DOHH2 (cell line): ENCODE data around the gene AP5Z1.
"Not testable (repeated sequence)": the region's sequence is repeated elsewhere in the genome, so short reads cannot be mapped to it uniquely, and the experiment has no call there.

ENCODE experiments used
- H3F3A ChIP-seq: fragments of 200-600 bp; sonication (generic), shearing (Covaris generic); 2 replicates; pipeline ENCODE4 v1.6.0; 2016; ENCODE audit warnings: antibody characterized with exemption, mild to moderate bottlenecking; ENCODE audit not compliant: control insufficient read depth, insufficient read depth
- H3K27ac ChIP-seq: fragments of 200-600 bp; sonication (generic); 2 replicates; pipeline ENCODE4 v1.5.1; 2014; ENCODE audit warnings: low read depth, mild to moderate bottlenecking, low read length, moderate library complexity
- H3K27me3 ChIP-seq: fragments of 200-600 bp; sonication (generic); 2 replicates; pipeline ENCODE4 v1.6.1; 2014; ENCODE audit warnings: mild to moderate bottlenecking, low read length, mixed read lengths; ENCODE audit not compliant: control insufficient read depth
- H3K36me3 ChIP-seq: fragments of 200-600 bp; sonication (generic); 2 replicates; pipeline ENCODE4 v1.6.1; 2014; ENCODE audit warnings: mild to moderate bottlenecking, low read length, moderate library complexity, mixed read lengths; ENCODE audit not compliant: control insufficient read depth
- H3K4me1 ChIP-seq: fragments of 200-600 bp; sonication (generic); 2 replicates; pipeline ENCODE4 v1.6.1; 2014; ENCODE audit warnings: mild to moderate bottlenecking, low read length, mixed read lengths; ENCODE audit not compliant: control insufficient read depth
- H3K4me2 ChIP-seq: fragments of 200-600 bp; sonication (generic); 2 replicates; pipeline ENCODE4 v1.6.0; 2014; ENCODE audit warnings: mild to moderate bottlenecking, low read length, moderate library complexity
- H3K4me3 ChIP-seq: fragments of 200-600 bp; sonication (generic); 2 replicates; pipeline ENCODE4 v1.5.1; 2014; ENCODE audit warnings: mild to moderate bottlenecking, low read length, mixed read lengths
- H3K79me2 ChIP-seq: fragments of 200-600 bp; sonication (generic); 2 replicates; pipeline ENCODE4 v1.6.1; 2014; ENCODE audit warnings: mild to moderate bottlenecking, low read length, mixed read lengths; ENCODE audit not compliant: control insufficient read depth
- H3K9me2 ChIP-seq: fragments of 200-600 bp; sonication (generic); replicated peaks from 2 replicates; pipeline ENCODE4 v1.6.1; 2014; ENCODE audit warnings: mild to moderate bottlenecking, low read length, mixed read lengths; ENCODE audit not compliant: control insufficient read depth
- H3K9me3 ChIP-seq: fragments of 200-600 bp; sonication (generic); 2 replicates; pipeline ENCODE4 v1.6.1; 2014; ENCODE audit warnings: antibody characterized with exemption, low read length, mixed read lengths; ENCODE audit not compliant: control insufficient read depth, insufficient read depth
- H4K20me1 ChIP-seq: fragments of 200-600 bp; sonication (generic); 2 replicates; pipeline ENCODE4 v1.6.0; 2014; ENCODE audit warnings: low read depth, mild to moderate bottlenecking, antibody characterized with exemption, low read length, moderate library complexity; ENCODE audit not compliant: control insufficient read depth, insufficient read depth
- CTCF ChIP-seq: fragments of 200-600 bp; sonication (generic); IDR thresholded peaks from one replicate; pipeline ENCODE4 v1.5.1; 2014; ENCODE audit warnings: antibody characterized with exemption, mild to moderate bottlenecking, low read depth, low read length; ENCODE audit not compliant: poor library complexity, severe bottlenecking
- EZH2phosphoT487 ChIP-seq: fragments of 200-600 bp; sonication (generic); IDR thresholded peaks from 2 replicates; pipeline ENCODE4 v1.6.1; 2017; ENCODE audit warnings: borderline replicate concordance, mild to moderate bottlenecking, antibody characterized with exemption, low read length, moderate library complexity, mixed read lengths

Gene AP5Z1

DNA sequence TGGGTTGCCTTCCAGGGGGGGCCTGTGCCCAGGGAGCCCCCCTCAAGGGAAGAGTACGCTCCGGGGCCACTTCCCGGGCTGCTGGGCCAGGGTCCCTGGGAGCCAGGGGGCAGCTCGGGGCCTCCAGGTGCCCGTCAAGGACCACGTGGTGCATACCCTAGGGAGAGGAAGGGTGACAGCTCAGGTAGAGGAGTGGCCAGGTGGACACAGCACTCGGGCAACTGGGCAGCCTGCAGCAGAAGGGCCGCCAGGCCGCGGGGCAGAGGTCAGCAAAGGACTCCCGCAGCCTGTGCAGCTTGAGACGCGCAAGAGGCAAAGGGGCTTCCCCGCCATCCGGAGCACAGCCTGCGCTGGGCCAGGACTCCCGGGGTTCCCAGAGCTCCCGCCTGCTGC, 26.4 kb downstream of the AP5Z1 start:
- Histone ChIP-seq H4K20me1 (no peaks in the 10 kb centered on the region), H3K27ac (no peak overlapping the region), H3K9me2 (no peaks in the 10 kb centered on the region), H3K4me2 (no peak overlapping the region), H3K4me3 (no peak overlapping the region), H3K79me2 (no peaks in the 10 kb centered on the region), H3K4me1 (no peaks in the 10 kb centered on the region), H3F3A (no peaks in the 10 kb centered on the region), H3K36me3 (no peaks in the 10 kb centered on the region), H3K9me3 (no peaks in the 10 kb centered on the region), H3K27me3 (no peaks in the 10 kb centered on the region)
- TF ChIP-seq EZH2phosphoT487 (no peak), CTCF (no peak)

DNA sequence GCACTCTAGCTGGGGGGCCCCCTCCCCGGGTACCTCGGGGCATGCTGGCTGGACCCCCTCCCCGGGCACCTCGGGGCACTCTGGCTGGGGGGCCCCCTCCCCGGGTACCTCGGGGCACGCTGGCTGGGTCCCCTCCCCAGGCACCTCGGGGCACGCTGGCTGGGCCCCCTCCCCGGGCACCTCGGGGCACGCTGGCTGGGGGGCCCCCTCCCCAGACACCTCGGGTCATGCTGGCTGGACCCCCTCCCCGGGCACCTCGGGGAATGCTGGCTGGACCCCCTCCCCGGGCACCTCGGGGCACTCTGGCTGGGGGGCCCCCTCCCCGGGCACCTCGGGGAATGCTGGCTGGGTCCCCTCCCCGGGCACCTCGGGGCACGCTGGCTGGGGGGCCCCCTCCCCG, 27.2 kb downstream of the AP5Z1 start:
- not testable (repeated sequence) for H4K20me1 ChIP-seq, H3K4me2 ChIP-seq

GRCh38 chr7:4803397-4804241, 28.2 kb downstream of the AP5Z1 start:
- Histone ChIP-seq H3K36me3 (no peaks in the 10 kb centered on the region), H4K20me1 (no peaks in the 10 kb centered on the region), H3K79me2 (no peaks in the 10 kb centered on the region), H3K9me3 (no peaks in the 10 kb centered on the region), H3K4me1 (no peaks in the 10 kb centered on the region), H3K4me2 (no peak overlapping the region), H3K27me3 (no peaks in the 10 kb centered on the region), H3K4me3 (no peak overlapping the region), H3K9me2 (no peaks in the 10 kb centered on the region), H3K27ac (no peak overlapping the region), H3F3A (no peaks in the 10 kb centered on the region)
- no peak for TF ChIP-seq EZH2phosphoT487
- no peak for TF ChIP-seq CTCF

More for the DNA sequence above, 27.2 kb downstream of the AP5Z1 start:
- H3K27ac ChIP-seq, H3K27me3 ChIP-seq, H3K4me3 ChIP-seq, H3F3A ChIP-seq, H3K79me2 ChIP-seq, H3K9me3 ChIP-seq, H3K36me3 ChIP-seq, H3K4me1 ChIP-seq, H3K9me2 ChIP-seq: not testable (repeated sequence)

GRCh38 chr7:4805110-4805983, 29.9 kb downstream of the AP5Z1 start:
- H3K27me3 ChIP-seq: no peaks in the 10 kb centered on the region
- no peak overlapping the region for H3K27ac ChIP-seq
- no peaks in the 10 kb centered on the region for H4K20me1 ChIP-seq
- H3K79me2 ChIP-seq: no peaks in the 10 kb centered on the region
- H3K4me2 ChIP-seq: no peak overlapping the region
- H3K36me3 ChIP-seq: no peaks in the 10 kb centered on the region
- H3F3A ChIP-seq: no peaks in the 10 kb centered on the region
- H3K9me3 ChIP-seq: no peaks in the 10 kb centered on the region
- no peak overlapping the region for H3K4me3 ChIP-seq
- no peaks in the 10 kb centered on the region for H3K9me2 ChIP-seq
- peaks cover 6% of the 10 kb centered on the region for H3K4me1 ChIP-seq
- no peak for TF ChIP-seq EZH2phosphoT487
- TF ChIP-seq CTCF: no peak
